Effector memory CD4-positive, alpha-beta T cell (primary cell): ENCODE results near the gene TEX53.

Experiments used
- DNase-seq, 3 donors: peaks; one replicate each; pipeline ENCODE4 v3.0.0-alpha.2; 2020
- H3K27ac ChIP-seq: 2 replicates; pipeline ENCODE4 v1.7.0; 2013; ENCODE audit warnings: mild to moderate bottlenecking, low read length, moderate library complexity; ENCODE audit not compliant: insufficient read depth, poor library complexity, severe bottlenecking
- H3K27me3 ChIP-seq: replicated peaks from 2 replicates; pipeline ENCODE4 v1.7.0; 2013; ENCODE audit warnings: mild to moderate bottlenecking, low read length; ENCODE audit not compliant: insufficient read depth, control insufficient read depth, poor library complexity, severe bottlenecking
- H3K36me3 ChIP-seq: 2 replicates; pipeline ENCODE4 v1.7.0; 2013; ENCODE audit warnings: mild to moderate bottlenecking, low read length, moderate library complexity; ENCODE audit not compliant: control insufficient read depth, insufficient read depth
- H3K4me1 ChIP-seq: 2 replicates; pipeline ENCODE4 v1.7.0; 2013; ENCODE audit warnings: low read length, mild to moderate bottlenecking; ENCODE audit not compliant: control insufficient read depth, insufficient read depth, poor library complexity, severe bottlenecking
- H3K4me3 ChIP-seq: 2 replicates; pipeline ENCODE4 v1.7.0; 2013; ENCODE audit warnings: low read length, low read depth, mild to moderate bottlenecking; ENCODE audit not compliant: insufficient read depth, poor library complexity, severe bottlenecking
- H3K9me3 ChIP-seq: 2 replicates; pipeline ENCODE4 v1.7.0; 2013; ENCODE audit warnings: mild to moderate bottlenecking, low read length, moderate library complexity; ENCODE audit not compliant: control insufficient read depth

TEX53 gene

GRCh38 chr9:114624677-114625076, 32.9 kb downstream of the TEX53 start:
- no peak for DNase-seq
- Histone ChIP-seq H3K27me3 (no peaks in the 10 kb centered on the region), H3K9me3 (no peaks in the 10 kb centered on the region), H3K4me1 (no peaks in the 10 kb centered on the region), H3K4me3 (no peak overlapping the region), H3K27ac (no peak overlapping the region), H3K36me3 (peaks cover 17% of the 10 kb centered on the region)

- no peaks in the 10 kb centered on the region for H3K4me1 ChIP-seq
- no peak for DNase-seq
- H3K36me3 ChIP-seq: peaks cover 7% of the 10 kb centered on the region
- H3K9me3 ChIP-seq: no peaks in the 10 kb centered on the region
- H3K27ac ChIP-seq: no peak overlapping the region
- no peaks in the 10 kb centered on the region for H3K27me3 ChIP-seq
- H3K4me3 ChIP-seq: no peak overlapping the region
Observed at GRCh38 chr9:114621975-114622609, 35.5 kb downstream of the TEX53 start.

DNA sequence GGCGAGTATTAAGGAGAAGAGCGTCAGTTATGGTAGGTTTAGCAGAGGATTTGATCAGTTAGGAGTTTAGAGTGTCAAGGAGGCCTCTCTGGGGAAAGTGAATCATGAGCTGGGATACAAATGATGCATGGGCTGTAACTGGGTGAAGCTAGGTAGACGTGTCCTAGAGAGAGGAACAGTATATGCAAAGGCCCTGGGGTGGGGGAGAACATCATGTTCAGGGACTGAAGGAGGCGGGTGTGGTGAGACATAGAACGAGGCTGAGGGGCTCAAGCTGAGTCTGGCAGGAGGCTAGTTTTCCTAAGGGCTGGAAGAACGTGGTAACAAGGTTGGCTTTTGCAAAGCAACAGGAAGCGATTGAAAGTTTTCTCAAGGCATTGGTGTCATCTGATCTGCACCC, 36.0 kb downstream of the TEX53 start:
- Histone ChIP-seq H3K4me1 (no peaks in the 10 kb centered on the region), H3K27me3 (no peaks in the 10 kb centered on the region), H3K9me3 (no peaks in the 10 kb centered on the region), H3K27ac (no peak overlapping the region), H3K4me3 (no peak overlapping the region), H3K36me3 (peaks cover 7% of the 10 kb centered on the region)
- DNase-seq: no peak

- DNase-seq: no peak
- Histone ChIP-seq H3K4me1 (no peaks in the 10 kb centered on the region), H3K27ac (no peak overlapping the region)
Observed at GRCh38 chr9:114619191-114619761, 38.3 kb downstream of the TEX53 start.

DNA sequence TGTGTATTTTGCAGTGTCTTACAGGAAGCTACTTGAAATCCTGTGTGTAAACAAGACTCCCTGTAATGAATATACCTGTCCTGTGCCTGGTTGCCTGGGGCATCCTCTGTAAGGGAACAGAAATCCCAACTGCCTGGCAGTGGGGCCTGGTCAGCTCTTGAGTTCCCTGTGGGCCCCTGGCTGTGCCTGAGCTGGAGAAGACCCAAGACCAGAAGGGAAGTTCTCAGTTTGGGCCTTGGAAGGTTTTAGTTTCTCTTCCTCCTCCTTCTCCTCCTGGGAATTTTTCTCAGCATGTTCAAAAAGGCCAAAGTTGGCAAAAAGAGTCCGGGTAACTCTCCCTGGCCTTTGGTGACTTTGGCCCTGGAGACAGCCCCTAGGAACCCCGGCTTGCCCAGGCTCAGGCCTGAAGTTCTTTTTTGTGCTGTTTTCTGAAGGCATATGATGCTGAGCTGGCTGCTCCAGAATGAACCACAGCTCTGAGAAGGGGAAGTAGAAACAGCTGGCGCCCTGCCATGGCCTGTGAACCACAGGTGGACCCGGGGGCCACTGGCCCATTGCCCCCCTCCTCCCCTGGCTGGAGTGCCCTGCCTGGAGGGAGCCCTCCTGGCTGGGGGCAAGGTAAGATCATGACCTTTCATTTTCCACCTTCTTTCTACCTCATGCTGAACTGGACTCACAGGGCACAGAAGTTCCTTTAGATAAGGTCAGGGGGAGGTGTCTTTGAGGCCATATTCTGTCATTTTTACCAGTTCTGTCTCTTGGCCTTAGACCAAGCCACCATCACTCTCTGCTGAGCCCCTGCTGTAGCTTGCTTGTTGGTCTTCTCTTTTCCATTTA, 40.7 kb downstream of the TEX53 start:
- Histone ChIP-seq H3K36me3 (no peaks in the 10 kb centered on the region), H3K4me3 (no peak overlapping the region), H3K9me3 (no peaks in the 10 kb centered on the region), H3K27me3 (no peaks in the 10 kb centered on the region), H3K27ac (no peak overlapping the region), H3K4me1 (peaks cover 14% of the 10 kb centered on the region)
- no peak for DNase-seq

More at GRCh38 chr9:114619191-114619761, 38.3 kb downstream of the TEX53 start:
- Histone ChIP-seq H3K4me3 (no peak overlapping the region), H3K36me3 (peaks cover 7% of the 10 kb centered on the region), H3K9me3 (no peaks in the 10 kb centered on the region), H3K27me3 (no peaks in the 10 kb centered on the region)

DNA sequence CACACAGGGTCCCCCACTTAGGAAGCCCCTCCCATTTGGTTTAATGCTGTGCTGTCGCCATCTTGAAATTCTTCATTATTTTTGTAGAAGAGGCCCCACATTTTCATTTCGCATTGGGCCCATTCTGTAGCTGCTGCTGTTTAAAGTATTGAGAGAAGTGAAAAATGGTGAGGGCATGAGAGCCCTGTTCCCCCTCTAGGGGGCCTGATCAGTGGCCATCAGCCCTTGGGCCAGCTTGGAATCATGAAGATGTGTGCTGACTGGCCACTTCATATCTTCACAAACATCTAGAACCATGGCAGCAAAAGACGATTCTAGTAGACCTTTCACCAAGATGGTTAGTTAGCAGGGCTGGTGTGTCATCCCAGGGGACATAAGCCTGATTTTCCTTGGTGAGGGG, 43.2 kb downstream of the TEX53 start:
- no peak overlapping the region for H3K27ac ChIP-seq
- H3K4me1 ChIP-seq: peaks cover 14% of the 10 kb centered on the region
- H3K4me3 ChIP-seq: no peak overlapping the region
- no peaks in the 10 kb centered on the region for H3K27me3 ChIP-seq
- no peaks in the 10 kb centered on the region for H3K9me3 ChIP-seq
- DNase-seq: no peak
- no peaks in the 10 kb centered on the region for H3K36me3 ChIP-seq

DNA sequence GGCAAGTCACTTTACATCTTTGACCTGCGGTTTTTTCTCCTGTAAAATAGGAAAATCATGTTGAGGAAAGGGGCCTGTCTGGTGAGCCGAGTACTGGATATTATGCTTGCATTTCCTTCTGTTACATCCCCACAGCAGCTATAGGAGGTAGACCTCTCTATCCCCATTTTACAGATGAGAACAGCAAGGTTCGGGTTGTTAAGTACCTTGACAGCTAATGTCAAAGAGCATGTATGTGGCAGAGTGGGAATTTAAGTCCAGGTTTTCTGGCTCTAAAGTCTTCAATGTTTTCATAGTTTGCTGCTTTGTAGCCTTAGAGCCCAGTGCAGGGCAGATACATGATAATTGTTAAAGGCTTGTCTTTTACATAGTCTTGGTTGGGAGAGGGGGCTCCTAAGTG, 43.7 kb downstream of the TEX53 start:
- Histone ChIP-seq H3K36me3 (no peaks in the 10 kb centered on the region), H3K27ac (no peak overlapping the region), H3K27me3 (no peaks in the 10 kb centered on the region), H3K4me1 (peaks cover 14% of the 10 kb centered on the region), H3K4me3 (no peak overlapping the region), H3K9me3 (no peaks in the 10 kb centered on the region)
- DNase-seq: no peak

DNA sequence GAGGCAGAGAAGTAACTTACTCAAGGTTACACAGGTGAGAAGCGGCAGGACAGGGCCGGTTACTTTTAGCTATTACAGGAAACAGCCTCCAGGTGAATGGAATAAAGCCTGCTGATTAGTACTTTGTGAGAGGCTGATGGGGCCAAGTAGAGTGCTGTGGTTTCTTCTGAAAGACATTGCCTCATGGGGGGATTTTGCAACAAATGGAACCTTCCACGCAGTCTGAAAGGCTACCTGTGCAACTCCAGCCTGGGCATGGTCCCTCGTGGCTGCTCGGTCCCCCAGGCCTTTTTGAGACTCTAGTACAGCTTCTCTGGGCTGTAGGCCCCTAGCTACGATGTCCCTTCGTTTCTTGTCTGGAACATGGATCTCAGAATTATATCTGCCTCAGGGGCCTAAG, 44.5 kb downstream of the TEX53 start:
- Histone ChIP-seq H3K4me3 (no peak overlapping the region), H3K27ac (no peak overlapping the region), H3K27me3 (no peaks in the 10 kb centered on the region), H3K4me1 (peaks cover 14% of the 10 kb centered on the region), H3K9me3 (no peaks in the 10 kb centered on the region), H3K36me3 (no peaks in the 10 kb centered on the region)
- DNase-seq: no peak

- H3K27me3 ChIP-seq: no peaks in the 10 kb centered on the region
- peak overlapping the region; percentile 72 for H3K27ac ChIP-seq
- DNase-seq: no peak
- peaks cover 14% of the 10 kb centered on the region for H3K4me1 ChIP-seq
- H3K4me3 ChIP-seq: peak overlapping the region; percentile 73
- H3K9me3 ChIP-seq: no peaks in the 10 kb centered on the region
- H3K36me3 ChIP-seq: no peaks in the 10 kb centered on the region
Observed at GRCh38 chr9:114612272-114612923, 45.2 kb downstream of the TEX53 start.
